HG03045 (cell line): Measurements from ENCODE around the gene COX14.
"Not testable (repeated sequence)": the region's sequence is repeated elsewhere in the genome, so short reads cannot be mapped to it uniquely, and the experiment has no call there.

ENCODE experiments used
- ATAC-seq: cut with Tn5 transposase; IDR thresholded peaks from one replicate; pipeline ENCODE4 v1.9.1; 2021; ENCODE audit warnings: mild to moderate bottlenecking, moderate library complexity; ENCODE audit not compliant: unreplicated experiment

The COX14 gene

GRCh38 chr12:50111693-50112455, at the start of gene COX14:
COX14 (plus strand) TSS chr12:50112236; CDS start chr12:50120044, 7,808 bp downstream.
- peak; percentile 81 for ATAC-seq

GRCh38 chr12:50062728-50063460, 49.1 kb upstream of the COX14 start:
- ATAC-seq = no peak

GRCh38 chr12:50065726-50066310, 46.2 kb upstream of the COX14 start:
- no peak for ATAC-seq

GRCh38 chr12:50066402-50066801, 45.6 kb upstream of the COX14 start:
- ATAC-seq = no peak

GRCh38 chr12:50069069-50069468, 43.0 kb upstream of the COX14 start:
- no peak for ATAC-seq

GRCh38 chr12:50069539-50069938, 42.5 kb upstream of the COX14 start:
- no peak for ATAC-seq

GRCh38 chr12:50070314-50071060, 41.5 kb upstream of the COX14 start:
- ATAC-seq = no peak

GRCh38 chr12:50072198-50072907, 39.7 kb upstream of the COX14 start:
- no peak for ATAC-seq

- no peak for ATAC-seq
These were observed 38.8 kb upstream of the COX14 start for GRCh38 chr12:50073206-50073605.

GRCh38 chr12:50073712-50074111, 38.3 kb upstream of the COX14 start:
- no peak for ATAC-seq

- peak; percentile 72 for ATAC-seq
These were observed 36.9 kb upstream of the COX14 start for GRCh38 chr12:50074936-50075807.

GRCh38 chr12:50075808-50076170, 36.2 kb upstream of the COX14 start:
- no peak for ATAC-seq

- no peak for ATAC-seq
These were observed 34.9 kb upstream of the COX14 start for GRCh38 chr12:50077099-50077498.

GRCh38 chr12:50078281-50078680, 33.8 kb upstream of the COX14 start:
- ATAC-seq = no peak

GRCh38 chr12:50079771-50080170, 32.3 kb upstream of the COX14 start:
- no peak for ATAC-seq

- ATAC-seq = no peak
These were observed 30.8 kb upstream of the COX14 start for GRCh38 chr12:50081096-50081808.

GRCh38 chr12:50082644-50083043, 29.4 kb upstream of the COX14 start:
- ATAC-seq = no peak

GRCh38 chr12:50083301-50083700, 28.7 kb upstream of the COX14 start:
- ATAC-seq = no peak

GRCh38 chr12:50084409-50084774, 27.6 kb upstream of the COX14 start:
- not testable (repeated sequence) for ATAC-seq
